GM19025 (cell line): Measurements from ENCODE around the gene DPYSL4.
"Not testable (repeated sequence)": the region's sequence is repeated elsewhere in the genome, so short reads cannot be mapped to it uniquely, and the experiment has no call there.

Experiments
- ATAC-seq: cut with Tn5 transposase; IDR thresholded peaks from one replicate; pipeline ENCODE4 v1.9.1; 2021; ENCODE audit warnings: mild to moderate bottlenecking, low read depth, moderate library complexity; ENCODE audit not compliant: unreplicated experiment

Gene DPYSL4

GRCh38 chr10:132149271-132149670, 37.5 kb upstream of the DPYSL4 start:
- no peak for ATAC-seq

- ATAC-seq, result no peak
Measured at GRCh38 chr10:132149917-132150316, 36.8 kb upstream of the DPYSL4 start.

- ATAC-seq, result no peak
Measured at GRCh38 chr10:132150777-132151176, 36.0 kb upstream of the DPYSL4 start.

- no peak for ATAC-seq
Measured at GRCh38 chr10:132151286-132151950, 35.3 kb upstream of the DPYSL4 start.

- no peak for ATAC-seq
Measured at GRCh38 chr10:132151951-132152505, 34.7 kb upstream of the DPYSL4 start.

- no peak for ATAC-seq
Measured at GRCh38 chr10:132152896-132153580, 33.7 kb upstream of the DPYSL4 start.

- no peak for ATAC-seq
Measured at GRCh38 chr10:132153616-132154217, 33.0 kb upstream of the DPYSL4 start.

GRCh38 chr10:132154440-132154839, 32.3 kb upstream of the DPYSL4 start:
- no peak for ATAC-seq

GRCh38 chr10:132154931-132155330, 31.8 kb upstream of the DPYSL4 start:
- no peak for ATAC-seq

GRCh38 chr10:132155723-132156381, 30.9 kb upstream of the DPYSL4 start:
- ATAC-seq, result no peak

GRCh38 chr10:132156382-132156781, 30.4 kb upstream of the DPYSL4 start:
- ATAC-seq, result no peak

- no peak for ATAC-seq
Measured at GRCh38 chr10:132157101-132157500, 29.6 kb upstream of the DPYSL4 start.

- ATAC-seq, result no peak
Measured at GRCh38 chr10:132158122-132158741, 28.5 kb upstream of the DPYSL4 start.

GRCh38 chr10:132158823-132159222, 27.9 kb upstream of the DPYSL4 start:
- ATAC-seq, result no peak

GRCh38 chr10:132159302-132160230, 27.2 kb upstream of the DPYSL4 start:
- ATAC-seq, result not testable (repeated sequence)

GRCh38 chr10:132160231-132160630, 26.5 kb upstream of the DPYSL4 start:
- ATAC-seq, result not testable (repeated sequence)

- not testable (repeated sequence) for ATAC-seq
Measured at GRCh38 chr10:132160834-132161622, 25.7 kb upstream of the DPYSL4 start.

- ATAC-seq, result no peak
Measured at GRCh38 chr10:132162021-132162531, 24.7 kb upstream of the DPYSL4 start.
